Posterior cingulate gyrus (tissue), 11 donors: ENCODE results near the gene PTPN14.

ENCODE experiments used
- DNase-seq, 10 donors: peaks; one replicate each; pipeline versions ENCODE4 v3.0.0 to v3.0.0-alpha.2; 2020 to 2021; ENCODE audit warnings: mixed read lengths in 3 of 10
- intact Hi-C: fragments of 100-400 bp; cut with DNase I; formaldehyde crosslinking; loops from one replicate; pipeline ENCODE4 v1.15.1; 2023

The PTPN14 gene

DNA sequence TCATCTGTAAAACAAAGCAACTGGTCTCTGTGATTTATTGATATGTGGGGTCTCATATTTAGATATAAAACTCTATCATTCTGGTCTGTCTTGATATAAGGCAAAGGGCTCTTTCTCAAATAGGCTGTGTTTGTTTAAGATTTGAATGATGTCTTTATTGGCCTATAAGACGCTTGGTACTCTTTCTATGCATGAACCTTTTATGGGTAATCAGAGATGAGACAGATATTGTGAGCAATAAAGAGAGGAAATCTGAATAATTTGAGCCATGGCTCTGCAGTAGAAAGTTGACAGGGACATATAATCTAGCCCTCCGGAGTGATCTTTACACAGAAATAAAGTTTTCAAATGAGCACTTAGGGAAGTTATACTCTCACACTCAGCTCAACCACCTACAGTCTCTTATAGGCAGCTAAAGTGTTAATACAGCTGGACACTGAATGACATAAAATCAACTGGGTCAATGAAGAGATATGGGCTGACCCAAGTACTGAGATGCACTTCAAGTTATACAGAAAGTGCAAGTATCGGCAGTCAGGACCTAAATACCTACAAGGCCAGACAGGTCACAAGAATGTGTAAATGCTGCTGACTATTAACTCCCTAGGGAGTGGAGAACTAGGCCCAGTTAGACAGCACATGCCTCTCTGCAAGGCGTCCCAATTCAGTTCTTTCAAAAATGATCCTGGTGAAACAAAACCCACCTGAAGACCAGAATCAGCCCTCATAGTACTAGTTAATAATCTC, 111.0 kb downstream of the PTPN14 start:
- intact Hi-C loops, result no loop called here
- no peak for DNase-seq

DNA sequence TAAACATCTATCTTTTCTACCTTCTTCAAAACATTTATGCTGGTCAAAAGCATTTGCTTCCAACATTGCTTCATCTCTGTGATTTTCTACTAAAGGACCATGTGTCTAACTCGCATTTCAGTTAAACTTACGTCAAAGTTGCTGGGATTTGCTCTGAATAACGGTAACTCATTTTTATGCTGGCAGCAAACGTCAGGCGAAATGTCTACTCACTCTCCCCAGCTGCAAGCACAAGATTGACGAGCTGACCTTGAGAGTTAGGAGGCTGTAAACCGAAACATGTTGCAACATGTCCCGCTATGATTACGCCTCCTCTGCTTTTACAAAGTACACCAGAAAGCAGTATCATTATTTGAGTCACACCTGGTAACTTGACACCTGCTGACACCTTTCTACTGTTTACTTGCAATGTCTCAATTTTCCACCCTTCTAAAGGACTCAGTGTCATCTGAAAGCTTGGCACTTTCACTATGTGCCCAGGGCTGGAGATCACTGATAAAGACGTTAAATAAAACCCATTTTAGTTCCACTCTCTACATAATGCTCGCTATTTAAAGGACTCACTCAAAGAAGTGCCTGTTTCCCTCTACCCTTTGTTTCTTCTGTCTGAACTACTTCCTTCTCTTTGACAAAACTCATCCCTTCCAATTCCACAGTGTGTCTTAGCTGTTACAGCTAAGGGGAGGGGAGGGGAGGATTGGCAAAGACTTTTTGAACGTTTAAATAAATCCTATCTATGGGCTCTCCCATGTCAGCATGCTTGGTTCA, 111.9 kb downstream of the PTPN14 start:
- no peak for DNase-seq
- intact Hi-C loops, result no loop called here

GRCh38 chr1:214438530-214438929, 112.9 kb downstream of the PTPN14 start:
- intact Hi-C loops, result no loop called here
- DNase-seq, result no peak

DNA sequence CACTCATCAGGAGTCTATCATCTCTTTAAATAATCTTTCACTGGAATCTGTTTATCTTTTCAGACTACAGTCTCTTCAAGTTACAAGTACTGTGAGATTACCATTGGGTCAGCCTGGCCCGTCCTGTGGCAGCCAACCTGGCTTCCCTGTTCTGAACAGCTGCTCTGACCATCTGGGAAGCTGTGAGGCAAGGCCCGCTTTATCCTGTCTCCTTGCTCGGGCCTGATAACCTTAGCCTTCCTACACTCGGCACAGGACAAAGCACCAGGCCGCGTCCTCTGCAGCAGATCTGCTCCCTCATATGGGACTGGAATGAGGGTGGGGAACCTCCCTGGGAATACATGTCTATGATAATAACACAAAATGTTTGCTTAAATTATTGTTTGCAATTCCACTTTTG, 113.3 kb downstream of the PTPN14 start:
- intact Hi-C loops, result no loop called here
- peak in 2 of 10 donors; percentile 55 to 61 for DNase-seq

GRCh38 chr1:214435867-214436266, 115.5 kb downstream of the PTPN14 start:
- intact Hi-C loops, result no loop called here
- DNase-seq, result no peak

DNA sequence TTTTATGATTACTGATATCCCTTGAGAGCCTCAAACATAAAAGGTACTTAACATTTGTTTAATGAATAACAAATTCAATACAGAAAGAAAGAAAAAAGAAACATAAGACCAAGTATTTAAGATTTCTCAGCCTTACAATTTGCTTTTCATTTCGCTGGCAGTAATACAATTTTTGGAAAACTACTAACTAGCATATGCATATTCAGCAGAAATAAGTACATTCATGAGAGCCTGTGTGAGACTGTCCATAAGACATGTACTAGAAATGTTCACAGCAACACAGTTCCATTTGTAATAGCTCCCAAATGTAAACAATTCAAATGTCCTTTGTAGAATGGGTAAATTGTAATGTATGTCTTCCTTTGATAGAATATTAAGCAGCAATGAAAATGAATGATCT, 119.2 kb downstream of the PTPN14 start:
- no peak for DNase-seq
- intact Hi-C loops, result no loop called here

- no peak for DNase-seq
- intact Hi-C loops, result no loop called here
Observed at GRCh38 chr1:214429951-214430770, 121.2 kb downstream of the PTPN14 start.

DNA sequence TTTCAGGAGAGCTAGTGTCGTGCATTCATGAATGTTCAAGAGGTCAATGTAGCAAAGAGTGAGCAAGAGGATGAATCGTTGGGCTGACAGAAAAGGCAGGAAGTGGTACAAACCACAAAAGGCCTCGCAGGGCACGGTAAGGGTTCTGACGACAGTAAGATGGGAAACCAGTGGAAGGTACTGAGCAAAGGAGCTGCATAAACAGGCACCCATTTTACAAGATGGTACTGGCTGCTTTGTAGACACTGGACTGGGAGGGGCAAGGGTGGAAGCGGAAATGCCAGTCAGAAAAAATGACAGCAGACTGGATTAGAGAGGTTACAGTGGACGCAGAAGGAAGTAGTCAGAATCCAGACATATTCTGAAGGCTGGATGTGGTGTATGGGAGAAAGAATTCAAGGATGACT, 123.5 kb downstream of the PTPN14 start:
- no peak for DNase-seq
- intact Hi-C loops, result no loop called here

GRCh38 chr1:214426426-214426812, 125.0 kb downstream of the PTPN14 start:
- intact Hi-C loops, result no loop called here
- DNase-seq, result no peak

DNA sequence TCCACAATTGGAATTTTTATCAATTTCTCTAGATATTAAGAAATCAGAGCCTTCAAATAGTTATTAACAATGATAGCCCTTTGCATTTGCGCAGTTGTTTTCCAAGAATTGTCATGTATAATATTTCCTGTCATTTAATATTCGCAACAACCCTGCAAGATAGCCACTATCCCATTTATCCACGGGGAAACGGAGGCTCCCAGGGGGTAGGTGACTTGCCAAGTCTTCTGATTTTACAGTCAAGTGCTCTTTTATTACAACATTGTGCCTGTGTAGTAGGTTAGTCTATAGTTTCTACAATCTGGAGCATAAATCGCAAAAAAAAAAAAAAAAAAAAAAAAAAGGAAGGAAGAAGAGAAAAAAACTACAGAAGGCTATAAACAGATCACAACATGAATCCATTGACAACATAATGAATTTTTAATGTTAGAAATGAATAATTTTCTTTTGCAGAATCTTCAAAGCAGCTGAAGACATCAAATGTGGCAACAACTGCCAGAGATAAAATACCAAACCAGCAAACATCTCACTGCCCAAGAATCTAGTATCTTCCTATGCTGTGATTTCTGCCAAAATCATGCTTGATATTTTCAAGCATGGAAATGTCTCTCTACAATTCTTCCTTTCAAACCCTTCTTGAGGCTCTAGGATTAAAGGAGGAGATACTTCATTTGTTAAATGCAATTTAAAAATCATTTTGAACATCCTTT, 125.5 kb downstream of the PTPN14 start:
- intact Hi-C loops, result no loop called here
- no peak for DNase-seq

- intact Hi-C loops, result no loop called here
- no peak for DNase-seq
Observed at GRCh38 chr1:214425101-214425500, 126.3 kb downstream of the PTPN14 start.

- no peak for DNase-seq
- intact Hi-C loops, result no loop called here
Observed at GRCh38 chr1:214423045-214423444, 128.4 kb downstream of the PTPN14 start.

GRCh38 chr1:214422137-214422671, 129.2 kb downstream of the PTPN14 start:
- DNase-seq, result no peak
- intact Hi-C loops, result no loop called here

DNA sequence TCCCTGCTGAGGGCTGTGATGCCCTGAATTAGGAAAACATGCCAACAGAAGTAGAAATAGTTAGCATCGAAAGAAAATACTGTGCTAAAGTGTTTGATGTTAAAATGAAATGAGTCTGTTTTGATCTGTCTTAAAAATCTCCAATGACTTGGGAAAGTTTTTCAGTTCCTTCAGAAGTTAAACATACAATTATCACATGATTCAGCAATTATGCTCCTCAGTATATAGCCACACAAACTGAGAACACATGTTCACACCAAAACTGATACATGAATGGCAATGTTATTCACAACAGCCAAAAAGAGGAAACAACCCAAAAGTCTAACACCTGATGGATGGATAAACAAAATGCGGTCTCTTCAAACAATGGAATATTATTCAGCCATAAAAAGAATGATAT, 130.6 kb downstream of the PTPN14 start:
- intact Hi-C loops, result no loop called here
- DNase-seq, result no peak

GRCh38 chr1:214420341-214420740, 131.1 kb downstream of the PTPN14 start:
- DNase-seq, result no peak
- intact Hi-C loops, result no loop called here

DNA sequence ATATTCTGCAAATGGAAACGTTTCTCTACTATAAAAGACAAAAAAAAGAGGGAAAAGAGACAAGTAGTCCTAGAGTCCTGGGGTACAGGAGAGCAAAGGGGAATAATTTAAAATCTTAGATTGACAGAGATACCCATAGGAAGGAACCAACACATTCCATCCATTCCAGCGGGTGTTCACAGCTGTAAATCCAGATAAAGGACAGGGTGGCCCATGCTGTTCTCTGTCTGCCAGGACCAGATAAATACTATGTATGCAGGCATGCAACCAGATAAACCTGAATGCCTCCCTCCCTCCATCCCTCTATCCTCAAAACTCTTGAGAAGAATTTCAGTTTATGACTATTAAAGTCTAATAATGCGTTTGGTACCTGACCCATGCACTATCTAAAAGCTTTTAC, 131.8 kb downstream of the PTPN14 start:
- DNase-seq, result no peak
- intact Hi-C loops, result no loop called here

- DNase-seq, result no peak
- intact Hi-C loops, result no loop called here
Observed at GRCh38 chr1:214418391-214418790, 133.0 kb downstream of the PTPN14 start.

DNA sequence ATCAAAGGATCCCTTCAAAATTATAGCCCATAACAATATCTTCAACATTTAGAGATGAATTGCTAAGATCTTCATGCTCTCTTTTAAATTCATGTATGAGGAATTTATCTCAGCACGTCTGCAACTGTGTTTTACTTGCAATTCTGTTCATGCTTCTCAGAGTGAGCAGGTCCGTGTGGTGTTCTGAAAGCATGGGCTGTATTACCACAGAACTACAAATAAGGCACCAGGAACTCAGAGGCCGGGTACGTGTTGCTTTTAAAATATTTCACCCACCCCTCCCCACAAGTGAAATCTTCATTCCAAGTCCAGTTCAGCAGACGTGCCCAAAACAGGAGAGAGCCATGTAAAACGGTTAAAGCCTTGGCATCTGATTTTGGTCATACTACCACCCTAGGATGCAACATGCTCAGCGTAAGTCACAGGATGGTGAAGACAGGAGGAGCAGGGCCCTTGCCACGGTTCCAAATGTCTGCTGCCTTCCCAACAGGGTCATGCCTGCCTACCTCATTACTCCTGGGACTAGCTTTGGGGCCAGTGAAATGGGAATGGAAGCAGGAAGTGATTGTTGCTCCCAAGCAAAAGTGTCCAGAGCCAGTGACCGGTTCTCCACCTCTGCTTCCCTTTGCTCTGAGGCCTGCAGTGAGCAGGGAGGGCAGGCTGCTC, 133.7 kb downstream of the PTPN14 start:
- intact Hi-C loops, result no loop called here
- DNase-seq, result peak in 1 of 10 donors; percentile 70

DNA sequence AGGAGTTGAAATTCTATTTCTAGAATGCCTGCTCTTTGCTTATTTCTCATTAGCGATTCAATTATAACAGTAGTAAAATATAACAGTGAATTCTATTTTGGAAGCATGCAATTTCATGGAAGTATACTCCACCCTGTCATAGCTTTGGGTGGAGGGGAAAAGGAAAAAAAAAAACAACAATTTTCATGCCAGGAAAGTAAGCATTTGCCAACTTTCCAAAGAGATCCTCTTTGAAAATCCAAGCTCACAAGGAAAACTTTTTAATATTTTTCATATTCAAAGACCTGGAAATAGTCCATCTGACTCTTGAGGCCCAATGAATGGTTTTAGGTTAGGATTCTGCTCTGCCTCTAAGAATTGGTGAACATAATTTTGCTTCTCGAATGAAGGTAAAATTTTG, 134.5 kb downstream of the PTPN14 start:
- DNase-seq, result no peak
- intact Hi-C loops, result no loop called here

- DNase-seq, result no peak
- intact Hi-C loops, result no loop called here
Observed at GRCh38 chr1:214416417-214416816, 135.0 kb downstream of the PTPN14 start.
